SIG-M5 treated with dmso at 0.1 percent for 504 hours (cell line): ENCODE results near the gene CFAP45.
"Not testable (repeated sequence)": the region's sequence is repeated elsewhere in the genome, so short reads cannot be mapped to it uniquely, and the experiment has no call there.

Source experiments
- DNase-seq: peaks from one replicate; lab custom pipeline; 2025; ENCODE audit not compliant: unreplicated experiment; lab: John Stamatoyannopoulos, UW

CFAP45 gene

GRCh38 chr1:159908031-159908940 is 8.3 kb upstream of the CFAP45 start:
- no peak for DNase-seq

- no peak for DNase-seq
These were observed 7.0 kb upstream of the CFAP45 start for GRCh38 chr1:159906960-159907359.

- DNase-seq: not testable (repeated sequence)
These were observed 4.1 kb upstream of the CFAP45 start for GRCh38 chr1:159904036-159904435.

- DNase-seq: peak; percentile 68
These were observed 2.6 kb upstream of the CFAP45 start for GRCh38 chr1:159902541-159902940.

DNA sequence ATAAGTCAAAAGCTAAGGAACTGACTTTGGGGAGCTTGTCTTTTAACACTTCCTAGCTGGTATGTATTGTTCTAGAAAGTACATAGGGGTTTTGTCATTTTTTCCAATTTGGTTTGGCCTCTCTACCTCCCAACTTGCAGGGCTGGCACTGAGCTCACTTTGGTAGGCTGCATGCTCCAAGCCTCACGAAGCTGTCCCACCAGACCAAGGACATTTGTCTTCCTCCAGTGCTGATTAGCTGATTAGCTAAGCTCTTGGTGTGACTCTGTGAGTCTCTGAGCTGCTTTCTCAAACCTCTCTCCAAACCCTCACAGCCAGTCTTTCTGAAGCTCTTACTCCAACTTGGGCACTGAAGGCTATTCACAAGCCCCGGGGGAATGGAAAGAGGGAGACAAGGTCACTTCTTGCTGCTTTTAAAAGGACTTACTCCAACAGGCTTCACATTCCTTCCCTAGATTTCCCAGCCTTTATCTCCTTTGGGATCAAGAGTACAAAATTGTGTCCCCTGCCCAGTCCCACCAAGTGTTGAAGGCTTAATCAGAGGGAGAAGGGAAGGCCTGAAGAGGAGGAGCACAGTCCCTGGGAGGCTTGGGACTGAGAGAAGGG is 893 bp upstream of the CFAP45 start:
- DNase-seq: no peak

GRCh38 chr1:159899634-159900033 is 331 bp downstream of the CFAP45 start:
- DNase-seq: not testable (repeated sequence)

- DNase-seq: no peak
These were observed 1.4 kb downstream of the CFAP45 start for GRCh38 chr1:159898527-159898926.

GRCh38 chr1:159897962-159898361 is 2.0 kb downstream of the CFAP45 start:
- DNase-seq: peak; percentile 19

- no peak for DNase-seq
These were observed 3.4 kb downstream of the CFAP45 start for GRCh38 chr1:159896546-159896930.

GRCh38 chr1:159895836-159896545 is 4.0 kb downstream of the CFAP45 start:
- DNase-seq: no peak

DNA sequence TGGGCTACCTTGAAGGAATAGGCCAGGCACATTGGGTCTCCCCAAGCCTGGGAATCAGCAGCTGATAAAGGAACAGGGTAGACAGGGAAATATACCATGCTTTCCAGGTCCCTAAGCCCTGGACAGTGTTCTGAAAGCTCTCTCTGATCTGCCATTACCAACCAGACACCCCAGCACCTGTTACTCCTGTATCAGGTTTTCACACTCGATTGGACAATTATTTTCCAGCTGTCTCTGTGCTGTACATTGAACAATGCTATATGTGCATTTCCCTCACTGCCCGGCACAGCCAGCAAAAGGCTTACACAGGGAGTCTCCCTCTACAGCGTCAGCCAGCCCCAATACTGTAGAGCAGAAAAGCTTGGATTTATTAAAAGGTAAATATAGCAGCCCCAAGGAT is 4.7 kb downstream of the CFAP45 start:
- no peak for DNase-seq

DNA sequence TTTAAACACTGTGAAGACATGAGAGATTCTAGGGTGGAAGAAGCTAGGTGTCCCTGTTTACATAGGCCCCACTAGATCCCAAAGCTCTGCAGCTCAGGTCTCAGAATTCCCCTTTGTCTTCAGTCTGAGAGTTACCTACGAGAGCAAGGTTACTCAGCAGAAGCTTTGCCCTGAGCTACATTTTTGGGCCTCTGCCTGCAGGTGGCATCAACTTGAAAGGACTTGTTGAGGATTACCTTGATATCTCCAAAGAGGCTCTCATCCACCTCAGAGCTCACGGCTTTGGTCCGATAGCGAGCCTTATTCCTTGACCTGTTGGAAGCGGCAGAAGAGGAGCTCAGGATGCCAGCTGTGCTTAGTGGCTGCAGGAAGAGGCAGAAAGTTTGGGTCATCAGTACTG is 7.0 kb downstream of the CFAP45 start:
- no peak for DNase-seq

GRCh38 chr1:159891275-159892157 is 8.4 kb downstream of the CFAP45 start:
- DNase-seq: peak; percentile 76

- DNase-seq: no peak
These were observed 9.6 kb downstream of the CFAP45 start for GRCh38 chr1:159890390-159890789.

GRCh38 chr1:159889821-159890252 is 10.1 kb downstream of the CFAP45 start:
- peak; percentile 95 for DNase-seq

DNA sequence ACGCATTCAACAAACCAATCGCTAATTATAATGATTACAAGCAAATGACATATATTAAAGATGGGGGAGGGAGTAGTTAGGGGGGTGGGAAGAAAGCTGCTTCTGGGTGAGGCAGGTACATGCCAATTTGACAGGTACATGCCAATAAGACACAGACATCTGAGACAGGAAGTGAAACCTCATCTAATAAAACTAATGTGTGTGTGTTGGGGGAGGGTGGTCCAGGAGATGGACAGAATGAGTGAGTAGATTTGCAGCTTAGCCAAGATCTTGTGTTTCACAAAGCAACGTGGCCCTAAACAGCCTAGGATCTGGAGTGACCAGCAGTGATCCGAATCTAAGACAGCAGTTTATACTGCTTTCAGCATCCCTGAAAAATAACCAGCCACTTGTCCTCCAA is 10.8 kb downstream of the CFAP45 start:
- no peak for DNase-seq

DNA sequence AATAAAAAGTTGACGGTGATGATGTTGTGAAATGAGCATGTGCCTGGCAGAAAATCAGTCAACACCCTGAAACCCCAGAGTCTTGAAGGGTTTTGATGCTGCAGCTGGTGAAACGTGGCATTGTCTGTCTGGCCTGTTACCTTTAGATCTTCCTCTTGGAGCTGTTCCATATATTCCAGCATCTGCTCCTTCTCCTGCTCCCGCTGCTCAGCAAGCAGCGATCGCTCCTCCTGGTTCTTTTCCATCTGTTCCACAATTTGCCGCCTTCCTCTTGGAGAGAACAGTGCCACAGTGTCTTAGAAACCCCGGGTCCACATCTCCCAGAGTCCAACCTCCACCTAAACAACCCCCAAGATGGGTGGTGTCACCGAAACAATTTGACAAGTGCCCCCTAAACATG is 15.7 kb downstream of the CFAP45 start:
- no peak for DNase-seq

GRCh38 chr1:159883134-159883533 is 16.8 kb downstream of the CFAP45 start:
- DNase-seq: no peak

- no peak for DNase-seq
These were observed 17.5 kb downstream of the CFAP45 start for GRCh38 chr1:159882527-159882862.

GRCh38 chr1:159881622-159882526 is 18.1 kb downstream of the CFAP45 start:
- peak; percentile 60 for DNase-seq
